Activated naive CD8-positive, alpha-beta T cell treated with anti-CD3 and anti-CD28 coated beads for 36 hours (primary cell): Measurements from ENCODE around the gene KIAA0753. TPM values are rescaled to one million over a fixed set of nuclear protein-coding genes. Genes with fewer than 3 reads are reported as not detected.

ENCODE experiments used
- DNase-seq: peaks from one replicate; pipeline ENCODE4 v3.0.0; 2021
- H3K27ac Mint-ChIP-seq: one replicate; pipeline ENCODE4 v1.8.0; 2022; ENCODE audit warnings: mild to moderate bottlenecking, moderate library complexity, mixed read lengths
- H3K27me3 Mint-ChIP-seq: one replicate; pipeline ENCODE4 v1.8.0; 2022; ENCODE audit warnings: mild to moderate bottlenecking, mixed read lengths
- H3K36me3 Mint-ChIP-seq: one replicate; pipeline ENCODE4 v1.8.0; 2021; ENCODE audit warnings: mild to moderate bottlenecking, mixed read lengths
- H3K4me1 Mint-ChIP-seq: one replicate; pipeline ENCODE4 v1.8.0; 2021; ENCODE audit warnings: mixed read lengths
- H3K4me3 Mint-ChIP-seq: one replicate; pipeline ENCODE4 v1.8.0; 2022; ENCODE audit warnings: mild to moderate bottlenecking, moderate library complexity, mixed read lengths
- H3K9me3 Mint-ChIP-seq: one replicate; pipeline ENCODE4 v1.8.0; 2022; ENCODE audit warnings: mixed read lengths
- total RNA-seq, 2 experiments: library from RNA; stranded (reverse); gene quantifications; one replicate each; pipeline ENCODE4 v1.2.3, GENCODE V29; 2021

KIAA0753 gene
- total RNA-seq, 2 experiments from 2014 or later = 14.8 to 15.8 TPM

GRCh38 chr17:6560496-6560895 lies 80.0 kb downstream of the KIAA0753 start:
- Mint-ChIP-seq H3K9me3 (no peaks in the 10 kb centered on the region), H3K4me1 (peaks cover 4% of the 10 kb centered on the region), H3K36me3 (peaks cover 6% of the 10 kb centered on the region), H3K27me3 (peaks cover 76% of the 10 kb centered on the region), H3K4me3 (no peak overlapping the region), H3K27ac (no peak overlapping the region)
- no peak for DNase-seq

- Mint-ChIP-seq H3K4me1 (peaks cover 7% of the 10 kb centered on the region), H3K9me3 (no peaks in the 10 kb centered on the region), H3K27me3 (peaks cover 81% of the 10 kb centered on the region), H3K27ac (no peak overlapping the region), H3K36me3 (peaks cover 6% of the 10 kb centered on the region), H3K4me3 (no peak overlapping the region)
- no peak for DNase-seq
Observed at GRCh38 chr17:6559753-6560215, 80.7 kb downstream of the KIAA0753 start.

GRCh38 chr17:6558932-6559752 lies 81.4 kb downstream of the KIAA0753 start:
- Mint-ChIP-seq H3K4me3 (no peak overlapping the region), H3K9me3 (no peaks in the 10 kb centered on the region), H3K27me3 (peaks cover 81% of the 10 kb centered on the region), H3K4me1 (peaks cover 8% of the 10 kb centered on the region), H3K27ac (no peak overlapping the region), H3K36me3 (peaks cover 6% of the 10 kb centered on the region)
- DNase-seq = no peak

- no peaks in the 10 kb centered on the region for H3K9me3 Mint-ChIP-seq
- DNase-seq = no peak
- peaks cover 2% of the 10 kb centered on the region for H3K36me3 Mint-ChIP-seq
- H3K4me3 Mint-ChIP-seq = no peak overlapping the region
- peaks cover 8% of the 10 kb centered on the region for H3K4me1 Mint-ChIP-seq
- H3K27ac Mint-ChIP-seq = no peak overlapping the region
- H3K27me3 Mint-ChIP-seq = peaks cover 84% of the 10 kb centered on the region
Observed at GRCh38 chr17:6558276-6558675, 82.2 kb downstream of the KIAA0753 start.

GRCh38 chr17:6557040-6557438 lies 83.5 kb downstream of the KIAA0753 start:
- no peak for DNase-seq
- Mint-ChIP-seq H3K36me3 (no peaks in the 10 kb centered on the region), H3K9me3 (no peaks in the 10 kb centered on the region), H3K4me3 (no peak overlapping the region), H3K4me1 (peaks cover 8% of the 10 kb centered on the region), H3K27me3 (peaks cover 76% of the 10 kb centered on the region), H3K27ac (no peak overlapping the region)

GRCh38 chr17:6556121-6557039 lies 84.1 kb downstream of the KIAA0753 start, which contains the start of gene PITPNM3:
Gene PITPNM3, minus strand, starts transcription at chr17:6556555. Its CDS starts 149 bp downstream, at chr17:6556406.
- DNase-seq = no peak
- no peak within 1 kb of the TSS for H3K27ac Mint-ChIP-seq
- peaks cover 70% of the 10 kb centered on the region for H3K27me3 Mint-ChIP-seq
- no peaks in the 10 kb centered on the region for H3K9me3 Mint-ChIP-seq
- H3K4me3 Mint-ChIP-seq = peak within 1 kb of the TSS; percentile 42
- H3K36me3 Mint-ChIP-seq = no peaks in the 10 kb centered on the region
- peaks cover 8% of the 10 kb centered on the region for H3K4me1 Mint-ChIP-seq

GRCh38 chr17:6555331-6556120 lies 85.0 kb downstream of the KIAA0753 start:
- Mint-ChIP-seq H3K4me3 (peak overlapping the region; percentile 42), H3K27me3 (peaks cover 63% of the 10 kb centered on the region), H3K36me3 (no peaks in the 10 kb centered on the region), H3K4me1 (peaks cover 8% of the 10 kb centered on the region), H3K9me3 (no peaks in the 10 kb centered on the region), H3K27ac (no peak overlapping the region)
- peak; percentile 11 for DNase-seq

GRCh38 chr17:6554871-6555330 lies 85.6 kb downstream of the KIAA0753 start:
- DNase-seq = no peak
- Mint-ChIP-seq H3K36me3 (no peaks in the 10 kb centered on the region), H3K4me1 (peaks cover 8% of the 10 kb centered on the region), H3K27me3 (peaks cover 57% of the 10 kb centered on the region), H3K27ac (no peak overlapping the region), H3K9me3 (no peaks in the 10 kb centered on the region), H3K4me3 (peak overlapping the region; percentile 47)

- Mint-ChIP-seq H3K27me3 (peaks cover 56% of the 10 kb centered on the region), H3K9me3 (no peaks in the 10 kb centered on the region), H3K27ac (no peak overlapping the region), H3K4me3 (no peak overlapping the region), H3K4me1 (peaks cover 8% of the 10 kb centered on the region), H3K36me3 (no peaks in the 10 kb centered on the region)
- no peak for DNase-seq
Observed at GRCh38 chr17:6554342-6554741, 86.2 kb downstream of the KIAA0753 start.

- DNase-seq = no peak
- no peak overlapping the region for H3K27ac Mint-ChIP-seq
- peaks cover 17% of the 10 kb centered on the region for H3K4me1 Mint-ChIP-seq
- H3K36me3 Mint-ChIP-seq = no peaks in the 10 kb centered on the region
- no peaks in the 10 kb centered on the region for H3K9me3 Mint-ChIP-seq
- H3K4me3 Mint-ChIP-seq = no peak overlapping the region
- peaks cover 38% of the 10 kb centered on the region for H3K27me3 Mint-ChIP-seq
Observed at GRCh38 chr17:6551869-6552531, 88.5 kb downstream of the KIAA0753 start.

- Mint-ChIP-seq H3K27ac (no peak overlapping the region), H3K9me3 (no peaks in the 10 kb centered on the region), H3K4me1 (peaks cover 14% of the 10 kb centered on the region), H3K27me3 (peaks cover 35% of the 10 kb centered on the region), H3K36me3 (no peaks in the 10 kb centered on the region), H3K4me3 (no peak overlapping the region)
- DNase-seq = no peak
Observed at GRCh38 chr17:6551356-6551755, 89.2 kb downstream of the KIAA0753 start.

GRCh38 chr17:6549384-6550036 lies 91.0 kb downstream of the KIAA0753 start:
- Mint-ChIP-seq H3K4me1 (peaks cover 10% of the 10 kb centered on the region), H3K27ac (no peak overlapping the region), H3K36me3 (no peaks in the 10 kb centered on the region), H3K4me3 (no peak overlapping the region), H3K27me3 (peaks cover 22% of the 10 kb centered on the region), H3K9me3 (no peaks in the 10 kb centered on the region)
- DNase-seq = no peak

GRCh38 chr17:6548578-6549330 lies 91.8 kb downstream of the KIAA0753 start:
- Mint-ChIP-seq H3K27me3 (peaks cover 14% of the 10 kb centered on the region), H3K4me1 (peaks cover 10% of the 10 kb centered on the region), H3K4me3 (peak overlapping the region; percentile 29), H3K9me3 (no peaks in the 10 kb centered on the region), H3K27ac (peak overlapping the region; percentile 38), H3K36me3 (no peaks in the 10 kb centered on the region)
- DNase-seq = peak; percentile 12
